Osteoblast (primary cell): Measurements from ENCODE around the gene PHF19. TPM values are rescaled to one million over a fixed set of nuclear protein-coding genes. Genes with fewer than 3 reads are reported as not detected.

Experiments used
- DNase-seq: peaks from one replicate; pipeline ENCODE4 v3.0.0; 2011; ENCODE audit warnings: low spot score, mixed read lengths; ENCODE audit not compliant: insufficient read length; ENCODE audit errors: missing footprints
- H2AFZ ChIP-seq: 2 replicates; pipeline ENCODE4 v1.6.0; 2011; ENCODE audit warnings: mild to moderate bottlenecking, low read length
- H3K27ac ChIP-seq: 2 replicates; pipeline ENCODE4 v1.5.1; 2011; ENCODE audit warnings: mild to moderate bottlenecking, low read depth, low read length, moderate library complexity
- H3K27me3 ChIP-seq: 2 replicates; pipeline ENCODE4 v1.6.0; 2012; ENCODE audit warnings: mild to moderate bottlenecking, control low read depth, inconsistent platforms, low read length, moderate library complexity; ENCODE audit not compliant: insufficient read depth
- H3K36me3 ChIP-seq: 2 replicates; pipeline ENCODE4 v1.5.1; 2011; ENCODE audit warnings: mild to moderate bottlenecking, low read length, control low read depth, moderate library complexity; ENCODE audit not compliant: insufficient read depth
- H3K4me1 ChIP-seq: 2 replicates; pipeline ENCODE4 v1.5.1; 2011; ENCODE audit warnings: mild to moderate bottlenecking, low read length, control low read depth, moderate library complexity; ENCODE audit not compliant: insufficient read depth
- H3K4me2 ChIP-seq: 2 replicates; pipeline ENCODE4 v1.6.0; 2011; ENCODE audit warnings: mild to moderate bottlenecking, low read length; ENCODE audit not compliant: insufficient read depth
- H3K4me3 ChIP-seq: fragments of 200-600 bp; sonication (generic); 3 replicates; pipeline ENCODE4 v1.5.1; 2012; ENCODE audit warnings: mild to moderate bottlenecking, low read length, inconsistent platforms; ENCODE audit not compliant: insufficient read depth
- H3K79me2 ChIP-seq: 2 replicates; pipeline ENCODE4 v1.6.0; 2012; ENCODE audit warnings: mild to moderate bottlenecking, low read length, control low read depth, inconsistent platforms; ENCODE audit not compliant: insufficient read depth
- H3K9me3 ChIP-seq: 2 replicates; pipeline ENCODE4 v1.5.1; 2011; ENCODE audit warnings: low read depth, low read length, control low read depth
- H4K20me1 ChIP-seq: 2 replicates; pipeline ENCODE4 v1.6.0; 2012; ENCODE audit warnings: mild to moderate bottlenecking, low read length, control low read depth; ENCODE audit not compliant: insufficient read depth
- CTCF ChIP-seq: IDR thresholded peaks from 2 replicates; pipeline ENCODE4 v1.5.1; 2011; ENCODE audit warnings: mild to moderate bottlenecking, low read depth, low read length, moderate library complexity; ENCODE audit errors: extremely low read depth
- total RNA-seq: library from RNA; depleted of rRNA; stranded (reverse); fragments of >200 nt; gene quantifications from 2 replicates; pipeline ENCODE4 v1.2.3, GENCODE V29; 2012

Gene PHF19
- total RNA-seq, 1 donor, result 16.6 TPM

GRCh38 chr9:120890320-120891244 is 13.6 kb upstream of the PHF19 start:
- Histone ChIP-seq H3K36me3 (no peaks in the 10 kb centered on the region), H3K4me3 (no peak overlapping the region), H3K27ac (no peak overlapping the region), H3K4me1 (peaks cover 20% of the 10 kb centered on the region), H4K20me1 (no peaks in the 10 kb centered on the region), H2AFZ (no peak overlapping the region), H3K79me2 (no peaks in the 10 kb centered on the region), H3K27me3 (peaks cover 30% of the 10 kb centered on the region), H3K9me3 (no peaks in the 10 kb centered on the region), H3K4me2 (no peak overlapping the region)
- TF ChIP-seq CTCF, result no peak
- DNase-seq, result no peak

GRCh38 chr9:120889606-120890271 is 12.8 kb upstream of the PHF19 start:
- no peak for TF ChIP-seq CTCF
- Histone ChIP-seq H3K79me2 (no peaks in the 10 kb centered on the region), H2AFZ (no peak overlapping the region), H4K20me1 (no peaks in the 10 kb centered on the region), H3K4me1 (peaks cover 19% of the 10 kb centered on the region), H3K4me3 (no peak overlapping the region), H3K36me3 (no peaks in the 10 kb centered on the region), H3K27me3 (peaks cover 22% of the 10 kb centered on the region), H3K4me2 (no peak overlapping the region), H3K9me3 (no peaks in the 10 kb centered on the region), H3K27ac (no peak overlapping the region)
- DNase-seq, result no peak

- Histone ChIP-seq H3K4me2 (no peak overlapping the region), H3K4me3 (no peak overlapping the region), H3K79me2 (no peaks in the 10 kb centered on the region), H3K4me1 (peaks cover 17% of the 10 kb centered on the region), H3K27me3 (peaks cover 14% of the 10 kb centered on the region), H3K27ac (no peak overlapping the region), H4K20me1 (no peaks in the 10 kb centered on the region), H3K36me3 (no peaks in the 10 kb centered on the region), H3K9me3 (no peaks in the 10 kb centered on the region), H2AFZ (no peak overlapping the region)
- TF ChIP-seq CTCF, result no peak
- no peak for DNase-seq
Measured at GRCh38 chr9:120888626-120889025, 11.6 kb upstream of the PHF19 start.

- Histone ChIP-seq H2AFZ (no peak overlapping the region), H3K4me3 (no peak overlapping the region), H3K9me3 (no peaks in the 10 kb centered on the region), H4K20me1 (no peaks in the 10 kb centered on the region), H3K4me1 (peaks cover 14% of the 10 kb centered on the region), H3K27ac (no peak overlapping the region), H3K36me3 (no peaks in the 10 kb centered on the region), H3K79me2 (no peaks in the 10 kb centered on the region), H3K4me2 (peak overlapping the region; percentile 4), H3K27me3 (peaks cover 7% of the 10 kb centered on the region)
- TF ChIP-seq CTCF, result no peak
- DNase-seq, result peak; percentile 93
Measured at GRCh38 chr9:120886490-120886967, 9.5 kb upstream of the PHF19 start.
